ENCODE results near the gene CDH23. TPM values are rescaled to one million over a fixed set of nuclear protein-coding genes. Genes with fewer than 3 reads are reported as not detected.

The CDH23 gene
- total RNA-seq, 1 experiment from 2014 or later: 0.02 TPM

GRCh38 chr10:71513936-71514335 is 117.2 kb downstream of the CDH23 start:
- Histone ChIP-seq H3K27me3 (no peaks in the 10 kb centered on the region), H3K4me1 (peaks cover 4% of the 10 kb centered on the region; the same call in 1 of the 2 replicates), H3K36me3 (no peaks in the 10 kb centered on the region), H3K27ac (no peak overlapping the region), H3K4me3 (no peak overlapping the region), H3K9me3 (replicated peaks) (no peaks in the 10 kb centered on the region)
- no peak for DNase-seq

- H3K27ac ChIP-seq: no peak overlapping the region
- peaks cover 11% of the 10 kb centered on the region for H3K4me1 ChIP-seq
- DNase-seq: no peak
Measured at GRCh38 chr10:71515531-71516172, 118.9 kb downstream of the CDH23 start.

GRCh38 chr10:71516890-71517289 is 120.2 kb downstream of the CDH23 start:
- no peaks in the 10 kb centered on the region for H3K27me3 ChIP-seq
- no peak overlapping the region for H3K4me3 ChIP-seq
- DNase-seq: no peak
- peaks cover 11% of the 10 kb centered on the region for H3K4me1 ChIP-seq
- H3K27ac ChIP-seq: no peak overlapping the region
- H3K36me3 ChIP-seq: no peaks in the 10 kb centered on the region
- H3K9me3 ChIP-seq (replicated peaks): no peaks in the 10 kb centered on the region

More at GRCh38 chr10:71515531-71516172, 118.9 kb downstream of the CDH23 start:
- H3K36me3 ChIP-seq: no peaks in the 10 kb centered on the region
- H3K27me3 ChIP-seq: no peaks in the 10 kb centered on the region
- H3K4me3 ChIP-seq: no peak overlapping the region
- no peaks in the 10 kb centered on the region for H3K9me3 ChIP-seq (replicated peaks)

DNA sequence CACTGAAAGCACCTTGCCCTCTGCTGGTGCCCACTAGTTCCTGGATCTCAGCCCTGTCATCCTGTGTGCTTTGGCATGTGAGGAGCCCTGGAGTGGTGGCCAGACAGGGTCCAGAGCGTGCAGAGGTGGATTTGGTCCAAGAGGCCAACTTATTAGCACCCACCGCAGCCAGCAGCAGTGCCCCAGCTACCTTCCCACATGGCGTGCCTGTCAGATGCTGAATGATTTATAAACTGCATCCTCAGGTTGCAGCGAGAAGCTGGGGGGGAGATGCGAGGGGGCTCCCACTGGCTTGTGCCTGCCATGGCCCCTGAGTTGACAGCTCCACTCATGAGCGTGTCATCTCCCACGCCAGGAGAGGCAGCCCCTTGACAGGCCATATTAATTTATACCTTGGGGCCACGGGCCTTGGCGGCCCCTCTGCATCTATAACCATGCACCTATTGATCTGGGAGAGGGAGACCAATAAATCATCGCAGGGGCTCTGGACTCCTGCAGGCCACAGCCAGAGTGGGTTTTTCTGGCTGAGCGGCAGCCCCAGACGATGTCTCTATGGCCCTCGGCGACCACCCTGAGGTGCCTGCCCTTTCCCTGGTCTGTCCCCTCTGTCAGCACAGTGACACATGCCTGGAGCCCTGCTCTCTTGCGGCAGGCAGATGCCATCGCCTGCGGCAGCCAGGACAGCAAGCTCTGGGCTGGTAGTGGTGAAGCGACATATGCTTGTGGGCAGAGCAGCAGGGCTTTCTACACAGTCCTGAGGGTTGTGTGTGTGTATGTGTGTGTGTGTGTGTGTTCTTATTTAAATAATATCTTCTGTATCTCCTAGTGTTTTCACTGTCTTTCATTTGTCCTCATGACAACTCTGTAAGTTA is 120.8 kb downstream of the CDH23 start:
- H3K27ac ChIP-seq: no peak overlapping the region
- no peak overlapping the region for H3K4me3 ChIP-seq
- peaks cover 9% of the 10 kb centered on the region for H3K4me1 ChIP-seq
- H3K27me3 ChIP-seq: no peaks in the 10 kb centered on the region
- no peaks in the 10 kb centered on the region for H3K36me3 ChIP-seq
- H3K9me3 ChIP-seq (replicated peaks): no peaks in the 10 kb centered on the region
- no peak for DNase-seq

- H3K9me3 ChIP-seq (replicated peaks): no peaks in the 10 kb centered on the region
- H3K27me3 ChIP-seq: peaks cover 6% of the 10 kb centered on the region; the same call in 1 of the 2 replicates
- H3K4me3 ChIP-seq: no peak overlapping the region
- peaks cover 7% of the 10 kb centered on the region for H3K4me1 ChIP-seq
- H3K36me3 ChIP-seq: no peaks in the 10 kb centered on the region
- peak; percentile 13 to 23 for DNase-seq
- H3K27ac ChIP-seq: no peak overlapping the region
Measured at GRCh38 chr10:71520042-71520441, 123.3 kb downstream of the CDH23 start.

GRCh38 chr10:71521504-71522441 is 125.1 kb downstream of the CDH23 start:
- no peaks in the 10 kb centered on the region for H3K36me3 ChIP-seq
- H3K4me1 ChIP-seq: peaks cover 7% of the 10 kb centered on the region
- no peak for DNase-seq
- H3K27me3 ChIP-seq: peaks cover 6% of the 10 kb centered on the region; the same call in 1 of the 2 replicates
- H3K27ac ChIP-seq: no peak overlapping the region
- H3K9me3 ChIP-seq (replicated peaks): no peaks in the 10 kb centered on the region
- H3K4me3 ChIP-seq: no peak overlapping the region

DNA sequence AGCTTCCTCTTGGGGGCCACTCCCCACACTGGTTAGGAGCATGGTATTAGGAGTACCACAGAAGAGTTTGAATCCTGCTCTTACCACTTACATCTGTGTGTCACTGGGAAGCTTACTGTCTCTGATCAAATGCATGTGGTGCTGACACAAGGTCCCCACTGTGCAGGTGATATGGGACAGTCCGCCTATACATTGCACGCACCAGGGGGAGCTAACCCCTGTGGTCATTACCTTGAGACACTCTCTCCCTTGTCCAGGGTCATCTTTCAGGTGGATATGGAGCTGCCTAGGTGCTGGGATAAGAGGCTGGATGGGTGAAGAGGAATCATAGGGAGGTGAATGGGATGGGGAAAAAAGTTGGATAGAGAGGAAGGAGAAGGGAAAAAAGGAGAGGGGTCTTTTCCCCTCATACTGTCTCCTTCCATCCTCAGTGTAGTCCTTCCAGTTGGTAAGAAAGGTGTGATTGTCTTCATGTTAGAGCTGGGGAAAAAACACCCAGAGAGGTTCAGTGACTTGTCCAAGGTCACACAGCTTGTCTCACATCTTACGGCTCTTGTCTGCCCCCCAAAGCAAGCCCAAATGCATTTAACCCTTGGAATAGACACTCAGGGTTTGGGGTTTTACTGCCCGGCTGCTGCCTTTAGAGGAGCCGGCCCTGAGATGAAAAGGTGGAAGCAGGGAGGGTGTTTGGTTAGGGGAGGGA is 125.9 kb downstream of the CDH23 start:
- H3K27ac ChIP-seq: no peak overlapping the region
- DNase-seq: no peak
- peaks cover 6% of the 10 kb centered on the region; the same call in 1 of the 2 replicates for H3K27me3 ChIP-seq
- H3K9me3 ChIP-seq (replicated peaks): no peaks in the 10 kb centered on the region
- H3K4me3 ChIP-seq: no peak overlapping the region
- H3K36me3 ChIP-seq: no peaks in the 10 kb centered on the region
- H3K4me1 ChIP-seq: peaks cover 7% of the 10 kb centered on the region

GRCh38 chr10:71523756-71524155 is 127.0 kb downstream of the CDH23 start:
- Histone ChIP-seq H3K4me1 (peaks cover 7% of the 10 kb centered on the region), H3K9me3 (replicated peaks) (no peaks in the 10 kb centered on the region), H3K27ac (no peak overlapping the region), H3K4me3 (no peak overlapping the region), H3K27me3 (peaks cover 6% of the 10 kb centered on the region; the same call in 1 of the 2 replicates), H3K36me3 (no peaks in the 10 kb centered on the region)
- no peak for DNase-seq

GRCh38 chr10:71525092-71525491 is 128.4 kb downstream of the CDH23 start:
- peaks cover 3% of the 10 kb centered on the region; the same call in 1 of the 2 replicates for H3K4me1 ChIP-seq
- H3K4me3 ChIP-seq: no peak overlapping the region
- no peak overlapping the region for H3K27ac ChIP-seq
- peaks cover 6% of the 10 kb centered on the region; the same call in 1 of the 2 replicates for H3K27me3 ChIP-seq
- no peaks in the 10 kb centered on the region for H3K9me3 ChIP-seq (replicated peaks)
- DNase-seq: no peak
- H3K36me3 ChIP-seq: no peaks in the 10 kb centered on the region

GRCh38 chr10:71525721-71526120 is 129.0 kb downstream of the CDH23 start:
- Histone ChIP-seq H3K9me3 (replicated peaks) (no peaks in the 10 kb centered on the region), H3K4me1 (no peaks in the 10 kb centered on the region), H3K4me3 (no peak overlapping the region), H3K27me3 (peaks cover 6% of the 10 kb centered on the region; the same call in 1 of the 2 replicates), H3K27ac (no peak overlapping the region), H3K36me3 (no peaks in the 10 kb centered on the region)
- no peak for DNase-seq

DNA sequence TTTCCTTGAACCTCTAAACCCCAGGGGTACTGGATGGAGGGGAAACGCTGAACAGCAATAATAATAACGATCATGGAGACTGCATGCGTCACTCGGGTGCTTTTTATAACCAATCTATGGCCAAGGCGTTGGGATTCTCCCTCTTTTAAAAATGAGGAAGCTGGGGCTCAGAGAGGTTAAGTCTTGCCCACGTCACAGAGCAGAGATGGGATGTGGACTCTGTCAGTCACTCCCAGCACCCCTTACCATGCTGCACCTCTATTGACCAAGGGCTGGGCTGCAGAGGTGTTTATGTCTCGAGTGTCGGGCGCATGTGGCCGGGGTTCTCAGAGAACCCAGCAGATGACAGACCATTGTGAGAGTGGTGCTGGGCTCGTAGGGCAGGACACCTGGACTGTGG is 129.9 kb downstream of the CDH23 start:
- no peaks in the 10 kb centered on the region for H3K36me3 ChIP-seq
- DNase-seq: no peak
- H3K9me3 ChIP-seq (replicated peaks): no peaks in the 10 kb centered on the region
- no peak overlapping the region for H3K4me3 ChIP-seq
- no peak overlapping the region for H3K27ac ChIP-seq
- H3K27me3 ChIP-seq: peaks cover 6% of the 10 kb centered on the region; the same call in 1 of the 2 replicates
- no peaks in the 10 kb centered on the region for H3K4me1 ChIP-seq

DNA sequence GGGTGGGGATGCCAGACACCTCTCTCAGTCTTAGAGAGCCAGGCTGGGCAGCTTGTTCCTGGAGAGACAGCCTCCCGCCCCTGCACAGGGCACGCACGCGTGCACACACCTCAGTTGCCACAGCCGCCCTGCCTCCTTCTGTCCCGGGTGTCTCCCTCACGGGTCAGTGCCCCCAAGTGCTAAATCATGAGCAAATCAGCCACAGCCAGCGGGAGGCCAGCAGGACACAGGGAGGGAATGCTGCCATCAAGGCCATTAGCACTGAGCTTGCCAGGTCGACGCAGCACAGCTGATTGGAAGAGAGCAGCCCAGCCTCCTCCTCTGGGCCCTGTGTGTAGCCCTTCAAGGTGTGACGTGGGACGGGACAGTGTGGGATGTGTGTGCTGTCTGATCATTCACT is 130.4 kb downstream of the CDH23 start:
- DNase-seq: no peak
- Histone ChIP-seq H3K9me3 (replicated peaks) (no peaks in the 10 kb centered on the region), H3K4me1 (no peaks in the 10 kb centered on the region), H3K36me3 (no peaks in the 10 kb centered on the region), H3K27ac (no peak overlapping the region), H3K27me3 (peaks cover 6% of the 10 kb centered on the region; the same call in 1 of the 2 replicates), H3K4me3 (no peak overlapping the region)

DNA sequence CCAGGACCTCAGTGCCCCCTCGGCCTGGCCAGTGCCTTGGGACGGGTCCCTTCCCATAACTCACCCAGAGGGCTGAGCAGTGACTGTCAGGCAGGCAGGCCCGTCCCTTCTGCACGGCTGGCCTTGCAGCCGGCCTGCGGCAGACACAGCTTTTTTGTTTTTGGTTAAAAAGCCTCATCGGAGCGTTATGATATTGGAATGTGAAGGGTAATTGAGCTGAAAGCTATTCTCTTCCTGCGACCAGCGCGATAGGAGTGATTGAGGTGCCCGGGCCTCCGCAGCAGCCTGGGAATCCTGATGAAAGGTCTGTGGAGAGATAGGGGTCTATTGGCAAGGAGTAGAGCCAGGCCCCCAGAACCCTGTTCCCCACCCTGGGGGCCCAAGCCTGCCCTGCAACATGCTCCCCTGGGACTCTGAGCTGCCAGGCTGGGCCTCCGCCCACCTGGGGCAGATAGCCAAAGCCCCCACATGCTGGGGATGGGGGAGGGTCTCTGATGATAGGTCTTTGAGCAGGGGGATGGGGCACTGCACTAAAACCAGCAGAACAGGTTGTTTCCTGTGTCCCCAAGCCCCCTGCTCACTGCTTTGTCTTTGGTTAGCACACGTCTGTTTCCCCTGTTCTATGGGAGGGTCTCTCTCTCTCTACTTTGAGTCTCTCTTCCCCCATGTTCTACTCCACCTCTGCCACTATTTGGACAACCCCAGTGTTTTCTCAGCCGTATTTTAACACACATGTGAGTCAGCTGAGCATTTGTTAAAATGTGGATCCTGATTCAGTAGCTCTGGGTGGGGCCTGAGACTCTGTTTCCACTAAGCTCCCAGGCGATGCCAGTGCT is 131.9 kb downstream of the CDH23 start:
- Histone ChIP-seq H3K9me3 (replicated peaks) (no peaks in the 10 kb centered on the region), H3K27ac (no peak overlapping the region), H3K36me3 (no peaks in the 10 kb centered on the region), H3K4me1 (no peaks in the 10 kb centered on the region), H3K4me3 (no peak overlapping the region), H3K27me3 (peaks cover 3% of the 10 kb centered on the region; the same call in 1 of the 2 replicates)
- no peak for DNase-seq
